ENCODE results near the gene ELK3.

ELK3 gene

GRCh38 chr12:96212456-96213375, 18.5 kb downstream of the ELK3 start:
- DNase-seq (ENCODE audit: low read depth): no peak

GRCh38 chr12:96213869-96214268, 19.7 kb downstream of the ELK3 start:
- DNase-seq (ENCODE audit: low read depth): no peak

- DNase-seq (ENCODE audit: low read depth): no peak
These were observed 21.7 kb downstream of the ELK3 start for GRCh38 chr12:96215919-96216273.

GRCh38 chr12:96218989-96219678, 25.0 kb downstream of the ELK3 start:
- no peak for DNase-seq (ENCODE audit: low read depth)

- DNase-seq (ENCODE audit: low read depth): no peak
These were observed 25.6 kb downstream of the ELK3 start for GRCh38 chr12:96219700-96220206.

- no peak for DNase-seq (ENCODE audit: low read depth)
These were observed 26.7 kb downstream of the ELK3 start for GRCh38 chr12:96220902-96221301.

- DNase-seq (ENCODE audit: low read depth): no peak
These were observed 27.2 kb downstream of the ELK3 start for GRCh38 chr12:96221391-96221790.

GRCh38 chr12:96223411-96224218, 29.4 kb downstream of the ELK3 start:
- no peak for DNase-seq (ENCODE audit: low read depth)

- DNase-seq (ENCODE audit: low read depth): no peak
These were observed 30.0 kb downstream of the ELK3 start for GRCh38 chr12:96224219-96224615.

- no peak for DNase-seq (ENCODE audit: low read depth)
These were observed 31.1 kb downstream of the ELK3 start for GRCh38 chr12:96225044-96225855.

GRCh38 chr12:96225994-96226399, 31.8 kb downstream of the ELK3 start:
- DNase-seq (ENCODE audit: low read depth): no peak

GRCh38 chr12:96226401-96226800, 32.2 kb downstream of the ELK3 start:
- no peak for DNase-seq (ENCODE audit: low read depth)

GRCh38 chr12:96226801-96227348, 32.7 kb downstream of the ELK3 start:
- DNase-seq (ENCODE audit: low read depth): no peak

- DNase-seq (ENCODE audit: low read depth): no peak
These were observed 33.4 kb downstream of the ELK3 start for GRCh38 chr12:96227365-96228106.

GRCh38 chr12:96228566-96229248, 34.5 kb downstream of the ELK3 start:
- DNase-seq (ENCODE audit: low read depth): no peak

- DNase-seq (ENCODE audit: low read depth): no peak
These were observed 36.5 kb downstream of the ELK3 start for GRCh38 chr12:96230646-96231045.

GRCh38 chr12:96233168-96233567, 39.0 kb downstream of the ELK3 start:
- no peak for DNase-seq (ENCODE audit: low read depth)

GRCh38 chr12:96233939-96234461, 39.8 kb downstream of the ELK3 start:
- no peak for DNase-seq (ENCODE audit: low read depth)

All from activated T-cell treated with anti-CD3 and anti-CD28 coated beads for 24 hours (primary cell).